ENCODE measurements around the gene ERC1. TPM values are rescaled to one million over a fixed set of nuclear protein-coding genes. Genes with fewer than 3 reads are reported as not detected.

ERC1 gene
- total and polyA plus RNA-seq, 9 of the 15 experiments (the other 6 are each of a cell fraction or from before 2014, with no cell fraction given), result 0.74 to 11.8 (median 4.8) TPM

GRCh38 chr12:1479645-1480044 lies 488.6 kb downstream of the ERC1 start (continued):
- TF ChIP-seq BCLAF1 (IDR thresholded peaks at IDR 0.05; ENCODE audit: borderline replicate concordance in 1 of 2, control insufficient read depth in 1 of 2, low read depth in 2 of 2, low read length in 1 of 2) (no peak), ZNF830 (CRISPR knock-in tag; IDR thresholded peaks at IDR 0.05) (no peak), XRCC5 (IDR thresholded peaks at IDR 0.05; ENCODE audit: low read depth, low read length) (no peak), E2F1 (CRISPR knock-in tag; IDR thresholded peaks at IDR 0.05) (no peak), POLR3A (IDR thresholded peaks at IDR 0.05; ENCODE audit: borderline replicate concordance, extremely low read depth, insufficient read depth, insufficient read length) (no peak), RBM17 (IDR thresholded peaks at IDR 0.05; ENCODE audit: borderline replicate concordance, low read depth, low read length) (no peak), MYNN (IDR thresholded peaks at IDR 0.05) (no peak), MYNN (CRISPR knock-in tag; IDR thresholded peaks at IDR 0.05) (no peak), ZNF3 (CRISPR knock-in tag; IDR thresholded peaks at IDR 0.05) (no peak), GTF2B (IDR thresholded peaks at IDR 0.05; ENCODE audit: extremely low read depth, insufficient read length) (no peak), HEY1 (CRISPR knock-in tag; IDR thresholded peaks at IDR 0.05; ENCODE audit: borderline replicate concordance) (no peak)

All from K562 (cell line).